Left ventricle myocardium inferior (tissue), 1 donor: ENCODE results near the gene NOX4. TPM values are rescaled to one million over a fixed set of nuclear protein-coding genes. Genes with fewer than 3 reads are reported as not detected.

Source experiments
- DNase-seq: peaks from one replicate; pipeline ENCODE4 v3.0.0-alpha.2; 2020
- H3K27ac ChIP-seq: fragments of 200-600 bp; replicated peaks from 2 replicates; pipeline ENCODE4 v1.8.0; 2021
- H3K27me3 ChIP-seq: fragments of 200-600 bp; 2 replicates; pipeline ENCODE4 v1.8.0; 2021; ENCODE audit warnings: low read depth
- H3K36me3 ChIP-seq: fragments of 200-600 bp; 2 replicates; pipeline ENCODE4 v1.8.0; 2021
- H3K4me1 ChIP-seq: fragments of 200-600 bp; 2 replicates; pipeline ENCODE4 v1.8.0; 2021
- H3K4me3 ChIP-seq: fragments of 200-600 bp; 2 replicates; pipeline ENCODE4 v1.8.0; 2021; ENCODE audit warnings: mild to moderate bottlenecking, moderate library complexity
- H3K9me3 ChIP-seq: fragments of 200-600 bp; replicated peaks from 2 replicates; pipeline ENCODE4 v1.8.0; 2021
- intact Hi-C: fragments of 100-400 bp; cut with micrococcal nuclease; formaldehyde crosslinking; loops from one replicate; pipeline ENCODE4 v1.11.0; 2022
- total RNA-seq: library from RNA; stranded (reverse); fragmentation: NEBNext Ultra II Directional; extraction: Animal tissue kit (Norgen Biotek cat#: 25700); gene quantifications from one replicate; pipeline ENCODE4 v1.2.1, GENCODE V29; 2021
- TF ChIP-seq, protein P1 (sequence below): fragments of 200-600 bp; IDR thresholded peaks from 2 replicates; pipeline ENCODE4 v1.8.0; 2021; ENCODE audit warnings: antibody characterized with exemption, mild to moderate bottlenecking, borderline replicate concordance
- donor health status: DM: no; HTN: yes; CAD: no; lungs with severe emphysema.

The NOX4 gene
- total RNA-seq, 1 donor from 2014 or later, result 3.5 TPM

- H3K27ac ChIP-seq, result no peak overlapping the region
- DNase-seq, result no peak
- no peaks in the 10 kb centered on the region for H3K4me1 ChIP-seq
- H3K36me3 ChIP-seq, result no peaks in the 10 kb centered on the region
- intact Hi-C loops, result no loop called here
- TF ChIP-seq, protein P1, sequence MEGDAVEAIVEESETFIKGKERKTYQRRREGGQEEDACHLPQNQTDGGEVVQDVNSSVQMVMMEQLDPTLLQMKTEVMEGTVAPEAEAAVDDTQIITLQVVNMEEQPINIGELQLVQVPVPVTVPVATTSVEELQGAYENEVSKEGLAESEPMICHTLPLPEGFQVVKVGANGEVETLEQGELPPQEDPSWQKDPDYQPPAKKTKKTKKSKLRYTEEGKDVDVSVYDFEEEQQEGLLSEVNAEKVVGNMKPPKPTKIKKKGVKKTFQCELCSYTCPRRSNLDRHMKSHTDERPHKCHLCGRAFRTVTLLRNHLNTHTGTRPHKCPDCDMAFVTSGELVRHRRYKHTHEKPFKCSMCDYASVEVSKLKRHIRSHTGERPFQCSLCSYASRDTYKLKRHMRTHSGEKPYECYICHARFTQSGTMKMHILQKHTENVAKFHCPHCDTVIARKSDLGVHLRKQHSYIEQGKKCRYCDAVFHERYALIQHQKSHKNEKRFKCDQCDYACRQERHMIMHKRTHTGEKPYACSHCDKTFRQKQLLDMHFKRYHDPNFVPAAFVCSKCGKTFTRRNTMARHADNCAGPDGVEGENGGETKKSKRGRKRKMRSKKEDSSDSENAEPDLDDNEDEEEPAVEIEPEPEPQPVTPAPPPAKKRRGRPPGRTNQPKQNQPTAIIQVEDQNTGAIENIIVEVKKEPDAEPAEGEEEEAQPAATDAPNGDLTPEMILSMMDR, result no peak
- no peak overlapping the region for H3K4me3 ChIP-seq
- no peaks in the 10 kb centered on the region for H3K27me3 ChIP-seq
- H3K9me3 ChIP-seq, result peaks cover 6% of the 10 kb centered on the region
Measured at GRCh38 chr11:89529626-89530380, 38.6 kb upstream of the NOX4 start.

GRCh38 chr11:89521792-89522191 is 30.6 kb upstream of the NOX4 start:
- peaks cover 19% of the 10 kb centered on the region for H3K9me3 ChIP-seq
- DNase-seq, result no peak
- H3K4me3 ChIP-seq, result no peak overlapping the region
- H3K4me1 ChIP-seq, result no peaks in the 10 kb centered on the region
- no peak overlapping the region for H3K27ac ChIP-seq
- H3K36me3 ChIP-seq, result no peaks in the 10 kb centered on the region
- intact Hi-C loops, result no loop called here
- TF ChIP-seq, protein P1, result no peak
- H3K27me3 ChIP-seq, result no peaks in the 10 kb centered on the region

DNA sequence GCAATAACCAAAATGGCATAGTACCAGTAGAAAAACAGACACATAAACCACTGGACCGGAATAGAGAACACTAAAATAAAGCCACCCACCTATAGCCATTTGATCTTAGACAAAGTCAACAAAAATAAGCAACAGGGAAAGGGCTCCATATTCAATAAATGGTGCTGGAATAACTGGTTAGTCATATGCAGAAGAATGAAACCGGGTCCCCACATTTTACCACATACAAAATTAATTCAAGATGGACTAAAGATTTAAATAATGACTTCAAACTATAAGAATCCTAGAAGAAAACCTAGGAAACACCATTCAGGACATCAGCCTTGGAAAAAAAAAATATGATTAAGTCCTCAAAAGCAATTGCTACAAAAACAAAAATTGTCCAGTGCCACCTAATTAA is 30.1 kb upstream of the NOX4 start:
- Histone ChIP-seq H3K4me1 (no peaks in the 10 kb centered on the region), H3K36me3 (no peaks in the 10 kb centered on the region), H3K4me3 (no peak overlapping the region), H3K27ac (no peak overlapping the region), H3K27me3 (no peaks in the 10 kb centered on the region), H3K9me3 (peaks cover 19% of the 10 kb centered on the region)
- intact Hi-C loops, result no loop called here
- TF ChIP-seq, protein P1, result no peak
- DNase-seq, result no peak

GRCh38 chr11:89516496-89516895 is 25.3 kb upstream of the NOX4 start:
- intact Hi-C loops, result no loop called here
- no peaks in the 10 kb centered on the region for H3K4me1 ChIP-seq
- H3K27ac ChIP-seq, result no peak overlapping the region
- peaks cover 19% of the 10 kb centered on the region for H3K9me3 ChIP-seq
- H3K36me3 ChIP-seq, result no peaks in the 10 kb centered on the region
- TF ChIP-seq, protein P1, result no peak
- H3K27me3 ChIP-seq, result no peaks in the 10 kb centered on the region
- DNase-seq, result no peak
- H3K4me3 ChIP-seq, result no peak overlapping the region

GRCh38 chr11:89508544-89508943 is 17.4 kb upstream of the NOX4 start:
- Histone ChIP-seq H3K4me3 (no peak overlapping the region), H3K9me3 (no peaks in the 10 kb centered on the region), H3K4me1 (no peaks in the 10 kb centered on the region), H3K27ac (no peak overlapping the region), H3K36me3 (no peaks in the 10 kb centered on the region), H3K27me3 (no peaks in the 10 kb centered on the region)
- TF ChIP-seq, protein P1, result no peak
- intact Hi-C loops, result no loop called here
- no peak for DNase-seq
